ENCODE data around the gene SMCO4.

Gene SMCO4

DNA sequence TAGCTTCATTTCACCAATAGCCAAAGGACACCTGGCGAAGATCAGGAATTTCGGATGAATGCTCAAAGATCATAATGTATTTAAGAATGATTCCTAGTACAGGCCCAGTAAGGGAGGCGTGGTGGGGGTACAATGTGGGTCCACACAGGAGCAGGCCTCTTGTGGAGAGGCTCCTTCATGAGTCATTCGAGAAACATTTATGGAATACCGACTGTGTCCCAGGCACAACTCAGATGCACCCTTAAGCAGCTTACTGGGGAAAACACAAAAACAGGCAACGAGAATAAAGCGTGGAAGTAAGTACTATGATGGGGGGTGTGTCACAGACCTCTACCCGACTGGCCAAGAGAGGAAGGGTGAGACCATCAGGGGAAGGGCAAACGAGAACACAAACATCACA, 44.5 kb downstream of the SMCO4 start:
- no peak for DNase-seq

DNA sequence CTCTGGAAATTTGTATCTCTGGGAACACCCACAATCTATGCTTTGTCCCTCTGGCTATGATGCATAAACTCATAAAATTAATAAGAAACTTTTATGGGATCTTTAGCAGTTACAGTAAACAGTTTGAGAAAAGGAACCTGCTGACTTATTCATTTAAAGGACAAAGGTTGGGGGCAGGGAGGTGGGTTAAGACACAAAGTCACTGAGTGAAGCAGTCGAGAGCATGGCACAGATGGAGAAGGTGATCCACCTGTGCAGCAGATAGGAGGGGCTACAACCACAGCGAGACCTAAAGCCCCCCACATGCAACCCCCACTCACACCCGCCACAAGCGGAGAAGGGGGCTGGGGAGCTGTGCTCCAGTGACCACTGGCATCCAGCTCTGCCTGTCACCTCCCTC, 45.0 kb downstream of the SMCO4 start:
- no peak for DNase-seq

DNA sequence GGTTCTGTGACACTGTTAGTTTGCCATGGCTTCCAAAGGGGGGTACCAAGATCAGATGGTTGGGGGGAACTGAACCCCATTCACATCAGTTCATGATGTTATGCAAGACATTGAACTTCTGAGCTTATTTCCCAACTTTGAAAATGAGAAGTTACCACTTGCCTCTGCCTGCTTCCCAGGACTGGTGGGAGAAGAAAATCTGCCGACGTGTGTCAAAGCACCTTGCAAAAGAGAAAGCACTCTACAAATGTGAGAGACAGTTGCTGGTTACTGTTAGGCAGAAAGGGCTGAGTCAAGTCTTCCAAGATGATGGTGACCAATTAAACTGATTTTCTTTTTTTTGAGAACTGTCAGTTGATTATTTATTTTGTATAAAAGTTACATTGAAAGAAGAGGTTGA, 45.6 kb downstream of the SMCO4 start:
- no peak for DNase-seq

DNA sequence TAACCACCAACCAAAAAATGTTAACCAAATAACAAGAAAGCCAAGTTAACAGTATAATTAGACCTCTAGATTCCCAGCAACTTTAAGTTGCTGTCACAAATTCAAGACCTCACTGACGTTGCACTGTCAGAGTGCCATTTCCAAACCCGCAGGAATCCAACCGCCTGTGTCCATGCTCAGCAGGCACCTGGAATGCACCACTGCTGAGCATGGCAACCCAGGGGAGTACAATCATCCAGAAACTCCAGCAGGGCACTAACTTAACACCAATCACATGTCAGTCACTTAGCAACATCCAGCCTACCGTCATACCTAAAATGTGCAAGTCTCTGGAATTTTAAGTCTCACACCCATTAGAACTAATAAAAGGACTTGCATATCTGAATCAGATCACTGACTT, 48.8 kb downstream of the SMCO4 start:
- DNase-seq = no peak

DNA sequence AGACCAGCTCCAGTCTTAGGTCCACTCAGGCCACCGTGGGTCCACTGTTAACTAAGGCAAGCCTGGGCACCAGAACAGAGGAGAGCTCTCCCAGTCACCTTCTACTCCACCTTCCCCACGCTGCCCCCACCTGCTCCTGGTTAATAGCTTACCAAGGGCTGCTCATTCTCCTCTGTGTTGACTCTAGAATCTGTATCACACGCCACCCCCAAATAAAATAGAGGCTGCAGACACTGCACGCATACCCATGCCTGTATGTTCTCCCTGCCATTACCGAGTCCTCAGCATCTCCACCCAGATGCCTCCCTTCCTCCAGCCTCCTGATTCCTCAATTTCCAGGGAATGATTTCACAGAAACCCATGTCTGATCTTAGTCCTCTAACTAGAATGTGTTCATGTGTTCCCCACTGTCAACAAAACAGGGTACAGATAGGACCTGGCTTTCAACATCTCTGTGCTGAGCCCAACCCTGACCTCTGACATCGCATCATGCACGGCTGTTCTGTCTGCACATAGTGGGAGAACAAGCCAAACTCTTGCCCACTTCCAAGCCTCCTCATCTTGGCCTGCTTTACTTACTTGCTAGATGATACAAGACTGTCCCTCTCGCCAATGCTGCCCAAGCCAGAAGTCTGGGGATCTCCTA, 49.8 kb downstream of the SMCO4 start:
- DNase-seq = no peak

DNA sequence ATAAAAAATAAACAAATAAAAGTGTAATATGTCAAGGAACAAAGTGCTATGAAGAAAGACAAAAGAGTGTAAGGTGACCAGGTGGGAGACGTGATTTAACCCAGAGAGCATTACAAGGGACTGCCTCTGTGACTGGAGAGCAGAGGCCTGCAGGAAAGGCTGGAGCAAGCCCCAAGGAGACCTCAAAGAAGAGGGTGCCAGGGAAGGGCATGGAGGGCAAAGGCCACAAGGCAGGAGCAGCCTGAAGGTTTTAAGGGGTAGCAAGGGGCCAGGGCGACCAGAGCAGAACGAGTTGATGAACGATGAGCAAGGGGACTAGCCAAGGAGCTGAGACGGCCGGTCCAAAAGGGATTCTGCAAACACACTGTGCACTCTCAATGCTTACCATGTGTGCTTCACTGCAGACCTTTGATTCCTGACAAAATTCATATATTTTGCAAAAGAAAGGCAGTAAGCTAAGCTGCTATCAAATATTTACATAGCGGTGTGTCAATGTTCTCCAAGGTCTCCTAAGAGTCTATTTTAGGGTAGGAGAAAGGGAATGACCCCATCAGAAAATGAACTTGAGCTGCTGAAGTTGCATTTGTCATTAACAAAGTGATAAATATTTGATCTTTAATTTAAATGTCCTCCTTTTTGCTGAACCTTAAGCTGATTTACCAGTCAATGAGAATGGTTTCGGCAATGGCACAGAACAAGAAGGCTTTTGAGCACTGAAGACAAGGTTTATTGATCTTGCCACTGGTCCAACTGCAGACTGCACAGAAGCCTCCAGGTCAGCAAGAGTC, 50.5 kb downstream of the SMCO4 start:
- no peak for DNase-seq

DNA sequence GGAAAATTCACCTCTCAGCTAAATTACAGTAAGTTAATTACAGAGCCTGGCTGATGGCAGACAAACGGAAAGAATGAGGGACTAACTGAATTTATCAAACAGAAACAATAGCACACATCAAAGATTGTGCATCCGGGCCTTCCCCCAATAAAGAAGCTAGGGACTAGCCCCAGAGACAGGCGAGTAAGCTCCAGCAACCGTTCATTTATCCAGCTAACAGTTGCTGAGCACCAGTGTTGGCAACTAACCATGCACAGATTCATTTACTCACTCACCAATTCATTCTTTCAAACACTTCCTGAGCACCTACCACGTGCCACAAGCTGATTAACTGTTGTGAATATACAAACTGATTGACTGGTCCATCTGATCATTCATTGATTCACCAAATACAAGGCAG, 51.2 kb downstream of the SMCO4 start:
- no peak for DNase-seq

DNA sequence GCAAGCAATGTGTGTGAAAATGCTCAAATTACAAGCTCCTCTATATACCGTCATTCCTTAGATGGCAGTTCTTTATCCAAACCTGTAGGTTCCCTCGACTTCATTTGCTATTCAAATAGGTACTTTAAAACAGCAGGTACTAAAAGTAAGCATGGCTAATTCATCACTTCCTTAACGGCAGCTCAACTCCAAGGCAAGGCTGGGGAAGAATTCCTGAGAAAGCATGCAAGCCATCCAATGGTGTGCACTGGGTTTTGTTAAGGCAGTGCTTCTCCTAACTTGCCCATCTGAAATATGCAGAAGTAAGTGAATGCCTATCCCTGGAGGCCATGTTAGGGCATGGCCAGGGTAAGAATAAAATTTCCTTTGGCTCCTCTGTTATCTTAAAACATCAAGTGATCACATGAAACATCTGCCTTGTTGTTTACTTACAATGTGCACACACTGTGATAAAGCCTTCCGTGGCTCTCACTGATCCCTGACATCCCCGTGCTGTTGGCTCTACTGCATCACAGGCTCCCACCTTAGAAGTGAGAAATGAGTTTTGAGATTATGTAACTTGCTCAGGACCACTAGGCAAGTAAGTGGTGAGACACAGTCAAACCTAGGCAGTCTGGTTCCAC, 52.1 kb downstream of the SMCO4 start:
- DNase-seq = no peak

DNA sequence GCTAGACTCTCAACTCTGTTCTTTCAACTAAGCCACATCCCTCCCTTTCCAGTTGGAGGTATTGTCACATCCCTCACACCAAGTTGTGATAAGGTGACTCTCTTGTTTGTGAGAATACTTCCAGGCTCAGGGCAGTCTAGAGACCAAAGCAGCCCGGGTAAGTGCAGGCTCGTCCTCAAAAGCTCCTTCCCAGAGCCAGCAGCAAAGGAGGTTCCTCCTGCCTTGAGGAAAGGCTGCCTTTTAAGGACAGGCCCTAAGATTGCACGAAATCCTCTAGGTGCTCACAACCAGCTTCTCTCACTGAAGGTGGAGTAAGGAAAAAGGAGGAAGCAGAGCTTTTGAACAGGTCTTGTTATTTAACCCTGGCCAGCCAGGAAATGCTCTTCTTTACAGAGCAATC, 53.4 kb downstream of the SMCO4 start:
- no peak for DNase-seq

DNA sequence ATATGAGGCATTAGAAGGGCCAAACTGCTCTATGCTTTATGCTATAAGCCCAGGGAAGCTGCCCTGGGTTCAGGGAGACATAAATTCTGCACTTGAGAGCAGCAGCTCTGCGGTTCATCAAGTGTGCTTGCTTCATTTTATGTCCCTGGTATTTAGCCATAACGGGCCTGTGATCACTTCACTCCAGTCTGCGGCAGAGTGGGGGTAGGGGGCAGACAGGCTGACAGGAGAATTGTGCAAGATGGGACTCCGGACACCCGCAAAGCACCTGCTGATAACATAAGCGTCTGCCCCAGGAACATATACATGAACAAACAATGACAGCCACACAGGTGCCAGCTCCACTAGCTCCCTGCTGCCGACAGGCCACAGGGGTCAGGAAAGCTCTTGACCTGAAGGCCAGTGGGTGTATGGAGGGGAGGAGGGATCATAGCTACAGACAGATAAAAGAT, 56.1 kb downstream of the SMCO4 start:
- DNase-seq = no peak

DNA sequence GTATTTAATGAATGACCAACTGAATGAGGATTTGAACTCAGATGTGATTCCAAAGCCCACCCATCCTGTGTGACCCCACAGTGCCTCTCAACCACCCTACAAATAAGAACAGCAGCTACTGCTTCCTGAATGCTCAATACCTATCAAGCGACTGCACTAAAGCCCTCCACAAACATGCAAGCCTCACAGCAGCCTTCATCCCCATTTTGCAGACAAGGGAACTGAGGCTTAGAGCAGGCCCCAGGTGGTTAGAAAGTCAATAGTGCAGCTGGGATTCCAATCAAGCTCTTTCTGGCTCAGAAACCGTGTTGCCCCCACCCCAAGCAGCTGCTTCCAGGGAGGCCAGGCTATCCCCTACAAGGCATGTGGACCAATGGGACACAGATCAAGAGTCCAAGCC, 57.2 kb downstream of the SMCO4 start:
- DNase-seq = no peak

DNA sequence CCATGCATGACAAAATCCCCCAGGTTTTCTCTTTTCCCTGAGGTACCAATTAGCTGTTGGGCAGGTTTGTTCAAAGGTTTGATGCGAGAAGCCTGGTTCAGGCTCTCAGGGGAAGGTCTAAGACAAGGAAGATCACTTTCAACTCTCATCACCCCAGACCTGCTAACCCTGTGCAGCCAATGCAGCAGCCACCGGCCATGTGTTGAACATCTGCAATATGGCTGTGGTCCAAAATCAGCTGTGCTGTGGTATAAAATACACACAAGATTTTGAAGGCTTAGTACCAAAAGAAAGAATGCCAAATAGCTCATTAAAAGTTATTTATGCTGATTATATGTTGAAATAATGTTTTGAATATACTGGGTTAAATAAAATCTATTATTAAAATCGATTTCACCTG, 58.5 kb downstream of the SMCO4 start:
- no peak for DNase-seq

DNA sequence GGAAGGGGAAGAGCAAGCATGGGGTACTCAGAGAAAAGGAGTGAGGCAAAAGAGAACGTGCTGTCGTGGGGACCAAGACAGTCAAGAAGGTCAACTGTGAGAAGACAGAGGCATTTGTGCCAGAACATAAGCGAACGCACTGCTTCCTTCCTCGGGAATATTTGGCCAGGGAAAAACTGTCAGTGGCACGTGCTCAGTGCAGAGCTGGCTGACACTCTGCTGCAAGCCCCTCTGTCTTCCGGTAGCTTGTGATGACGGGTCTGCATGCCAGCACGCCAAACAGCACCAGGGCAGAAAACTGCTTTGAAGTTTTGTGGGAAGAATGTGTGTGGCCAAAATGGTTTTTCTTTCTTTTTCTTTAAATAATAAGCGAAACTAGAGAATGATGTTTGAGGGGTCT, 60.6 kb downstream of the SMCO4 start:
- no peak for DNase-seq

DNA sequence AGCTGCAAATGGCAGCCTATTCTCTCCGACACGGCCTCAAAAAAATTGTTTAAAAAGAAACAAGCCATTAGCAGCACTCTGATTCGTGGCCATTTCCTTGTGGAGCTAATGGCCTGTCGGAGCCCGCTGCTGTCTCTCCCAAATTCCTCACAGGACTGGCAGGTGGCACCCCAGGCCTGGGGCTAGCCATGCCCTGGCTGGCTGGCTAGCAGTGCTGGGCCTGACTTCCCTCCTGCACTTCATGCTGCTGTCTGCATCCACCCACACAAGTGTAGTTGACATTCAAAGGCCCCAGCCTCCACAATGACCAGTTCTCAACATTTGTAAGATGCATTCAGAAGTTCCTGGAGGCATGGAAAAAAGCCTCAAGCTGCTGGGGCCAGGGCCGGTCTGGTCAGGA, 61.5 kb downstream of the SMCO4 start:
- no peak for DNase-seq

DNA sequence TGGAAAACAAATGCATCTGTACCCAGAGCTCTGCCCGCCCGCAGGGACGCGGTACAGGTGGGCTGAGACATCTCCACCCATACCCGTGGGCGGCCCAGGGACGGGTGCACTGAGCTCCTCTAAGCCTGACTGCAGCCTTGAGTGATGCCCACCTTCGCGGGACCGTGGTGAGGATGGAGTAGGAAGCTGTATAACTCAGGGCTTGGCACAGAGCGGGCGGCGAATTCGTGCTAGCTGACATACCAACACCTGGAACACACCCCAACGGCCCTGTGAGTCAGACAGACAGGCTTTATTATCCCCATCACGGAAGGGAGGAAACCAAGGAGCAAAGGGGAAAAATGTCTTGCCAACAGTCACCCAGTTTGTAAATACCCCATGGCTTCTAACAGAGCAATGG, 61.9 kb downstream of the SMCO4 start:
- DNase-seq = no peak

DNA sequence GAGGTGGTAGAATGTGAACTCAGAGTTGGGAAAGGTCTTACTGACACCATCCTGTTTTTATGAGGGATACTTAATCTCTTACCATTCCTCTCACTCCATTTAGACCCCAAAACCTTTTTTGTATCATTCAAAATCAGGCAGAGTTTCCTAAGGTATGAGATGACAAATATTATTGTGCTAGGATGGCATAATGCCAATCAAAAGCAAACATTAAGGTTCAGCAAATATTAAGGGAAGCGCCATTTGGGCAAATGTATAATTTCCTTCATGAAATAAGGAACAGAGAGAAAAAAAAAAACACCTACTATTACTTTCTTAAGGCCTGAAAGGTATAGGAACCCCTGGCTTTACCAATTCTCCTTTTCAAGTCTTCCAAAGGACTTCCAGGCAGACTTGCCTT, 62.4 kb downstream of the SMCO4 start:
- DNase-seq = no peak

DNA sequence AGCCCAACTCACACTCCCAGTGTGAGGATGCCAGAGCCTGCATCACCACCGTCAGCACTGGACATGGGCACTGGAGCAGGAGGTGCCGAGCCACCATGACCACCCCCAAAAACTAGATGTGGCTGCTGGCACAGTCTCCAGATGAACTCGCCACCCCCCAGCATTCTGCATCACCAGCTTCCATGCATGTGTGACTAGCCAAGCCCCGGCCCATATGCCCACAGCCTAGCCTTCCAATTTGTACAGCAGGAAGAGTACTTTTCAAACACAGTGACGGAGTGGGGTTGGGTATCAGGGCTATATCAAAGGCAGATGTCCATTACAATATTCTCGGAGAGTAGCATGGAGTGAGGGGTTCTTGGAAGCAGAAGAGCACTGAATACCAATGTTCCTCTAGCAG, 62.9 kb downstream of the SMCO4 start:
- no peak for DNase-seq

DNA sequence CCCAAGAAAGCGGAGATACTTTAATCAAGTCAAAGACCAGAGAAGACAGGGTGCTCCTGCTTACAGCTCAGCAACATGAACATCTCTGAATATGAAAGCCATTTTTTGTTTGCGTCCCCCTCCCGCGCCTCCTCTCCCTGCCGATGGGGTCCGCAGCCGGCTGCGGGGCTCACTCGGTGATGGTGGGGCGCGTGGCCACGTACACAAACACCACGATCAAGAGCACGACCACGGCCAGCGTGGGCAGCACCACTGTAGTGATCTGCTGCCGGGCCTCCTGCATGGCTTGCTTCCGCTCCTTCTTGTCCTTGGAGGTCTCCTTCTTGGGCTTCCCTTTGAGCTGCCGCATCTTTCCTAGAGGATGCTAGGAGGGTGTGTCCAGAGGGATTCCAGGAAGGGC, 64.3 kb downstream of the SMCO4 start:
- no peak for DNase-seq

DNA sequence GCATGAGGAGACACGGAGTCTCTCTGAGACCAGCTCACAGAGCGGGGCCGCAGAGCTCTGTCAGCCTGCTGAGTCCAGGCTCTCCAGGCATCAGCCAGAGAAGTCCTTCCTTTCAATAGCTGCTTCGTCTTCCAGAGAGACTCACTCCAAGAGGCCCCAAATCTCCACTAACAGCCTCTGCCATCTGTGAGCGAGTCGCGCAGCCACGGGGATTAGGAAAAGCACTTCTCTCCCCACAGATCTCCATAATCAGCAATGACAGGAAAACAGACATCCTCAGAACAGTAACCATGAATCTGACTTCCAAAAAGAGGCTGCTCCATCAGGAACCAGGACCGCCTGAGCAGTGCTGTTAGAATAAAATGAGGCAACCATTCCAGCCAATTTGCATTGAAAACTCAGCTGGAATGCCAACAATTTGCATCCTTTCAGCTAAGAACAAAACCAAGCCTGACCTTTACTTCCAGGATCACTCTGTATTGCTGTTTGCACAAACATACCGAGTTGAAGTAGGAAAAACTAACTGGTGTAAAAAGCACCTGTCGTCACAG, 65.4 kb downstream of the SMCO4 start:
- DNase-seq = no peak

DNA sequence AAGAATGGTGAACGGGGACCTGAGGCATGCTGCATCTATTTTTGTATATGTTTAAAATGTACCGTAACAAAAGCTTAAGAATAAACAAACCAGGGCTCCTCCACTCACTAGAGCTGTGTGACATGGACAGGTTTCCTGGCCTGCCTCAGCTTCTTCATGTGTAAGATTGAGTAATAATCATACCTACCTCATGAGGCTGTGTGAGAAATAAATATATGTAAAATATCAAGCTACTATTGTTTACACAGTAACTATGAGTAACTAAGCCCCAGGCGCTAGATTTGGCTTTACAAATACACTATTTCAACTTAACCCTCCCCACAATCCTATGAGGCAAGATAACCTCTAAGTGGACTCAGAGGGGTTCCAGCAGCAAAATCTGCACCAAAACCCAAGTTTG, 66.4 kb downstream of the SMCO4 start:
- DNase-seq = no peak

DNA sequence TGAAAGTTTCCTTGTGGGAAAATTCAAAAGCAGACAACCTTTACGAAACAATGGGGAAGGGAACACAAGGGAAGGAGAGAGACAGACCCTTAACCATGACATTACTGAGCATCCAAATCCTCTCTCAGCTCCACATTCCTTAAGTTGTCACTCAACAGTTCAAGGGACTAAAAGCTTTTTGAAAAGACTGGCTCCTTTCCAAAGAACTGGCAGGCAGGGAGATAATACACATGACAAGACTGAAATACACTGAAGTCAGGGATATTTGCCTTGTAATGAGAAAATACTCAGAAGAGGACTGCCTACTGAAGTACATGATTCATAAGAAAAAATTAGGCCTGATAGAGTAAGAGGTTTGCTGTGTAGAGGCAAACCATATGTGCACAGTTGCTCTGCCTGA, 69.1 kb downstream of the SMCO4 start:
- DNase-seq = no peak

DNA sequence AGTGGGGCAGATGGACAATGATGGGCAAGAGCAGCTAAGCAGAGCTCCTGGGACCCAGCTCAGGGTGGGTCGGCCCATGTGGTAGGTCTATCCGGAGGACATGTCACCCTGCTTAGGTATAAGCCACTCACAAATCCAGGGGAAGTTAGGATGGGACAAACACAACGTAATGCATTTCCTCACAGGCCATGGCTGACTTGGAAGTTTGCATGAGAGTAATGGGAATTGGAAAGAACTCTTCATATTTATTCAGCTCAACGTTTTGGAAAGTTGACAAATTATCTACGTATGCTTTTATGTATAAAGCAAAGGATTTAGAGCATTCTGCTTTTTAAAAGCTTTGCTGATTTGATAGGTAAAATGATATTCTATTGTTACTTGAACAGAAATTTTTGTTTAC, 74.9 kb downstream of the SMCO4 start:
- no peak for DNase-seq

DNA sequence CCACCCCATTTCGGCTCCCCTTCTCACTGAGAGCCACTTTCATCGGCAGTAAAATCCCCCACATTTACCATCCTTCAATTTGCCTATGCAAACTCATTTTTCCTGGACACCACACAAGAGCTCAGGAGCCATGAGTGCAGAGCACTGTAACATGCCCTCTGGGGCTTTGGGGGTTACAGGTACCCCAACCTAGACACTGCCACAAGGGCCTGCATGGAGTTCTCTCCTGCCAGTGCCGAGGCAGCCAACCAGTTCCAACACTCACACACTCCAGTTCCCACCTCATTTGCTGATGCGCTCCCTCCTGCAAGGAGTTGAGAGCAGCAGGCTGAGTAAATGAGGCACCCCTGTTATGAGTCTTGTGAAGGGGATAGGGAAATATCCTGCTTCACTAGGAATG, 76.1 kb downstream of the SMCO4 start:
- no peak for DNase-seq

DNA sequence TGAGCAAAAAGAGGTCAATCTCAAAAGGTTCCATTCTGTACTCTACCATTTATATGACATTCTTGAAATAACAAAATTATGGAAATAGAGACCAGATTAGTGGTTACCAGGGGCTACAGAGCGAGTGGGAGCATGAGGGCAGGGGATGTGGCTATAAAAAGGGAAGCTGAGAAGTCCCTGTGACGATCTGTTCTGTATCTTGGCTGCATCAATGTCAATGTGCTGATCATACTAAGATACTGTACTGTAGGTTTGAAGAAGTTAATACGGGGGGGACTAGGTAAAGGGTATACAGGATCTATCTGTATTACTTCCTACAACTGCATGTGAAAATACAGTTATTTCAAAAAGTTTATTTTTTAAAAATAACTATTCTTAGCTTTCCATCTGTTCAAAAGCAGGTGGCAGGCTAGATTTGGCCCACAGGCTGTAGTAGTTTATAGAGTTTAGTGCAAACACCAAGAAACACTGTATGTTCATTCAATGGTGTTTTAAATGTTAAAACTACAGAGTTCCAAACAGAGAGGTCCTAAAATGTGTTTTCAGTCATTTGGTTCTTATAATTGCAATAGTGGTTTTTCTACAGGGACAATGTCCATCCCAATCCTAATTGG, 78.2 kb downstream of the SMCO4 start:
- DNase-seq = no peak

Measured in CD4-positive, alpha-beta T cell treated with Interleukin-12 subunit alpha and Interleukin-12 subunit beta, for 1 hour (primary cell).